Tibial nerve (tissue), 3 donors: Measurements from ENCODE around the gene NFE2L2.

Source experiments
- CTCF ChIP-seq, 5 experiments: fragments of 200-600 bp in 3 of 5; fragments of 450-650 bp in 2 of 5; sonication (generic) in 3 of 5; IDR thresholded peaks; one replicate each; pipeline ENCODE4 v1.5.1; 2016 to 2019; ENCODE audit warnings: antibody characterized with exemption in 5 of 5, mild to moderate bottlenecking in 3 of 5, moderate library complexity in 2 of 5
- POLR2A ChIP-seq, 2 donors: fragments of 450-650 bp; IDR thresholded peaks; one replicate each; pipeline ENCODE4 v1.6.1; 2017; ENCODE audit warnings: antibody characterized with exemption in 2 of 2, mild to moderate bottlenecking in 2 of 2, moderate library complexity in 2 of 2

- TF ChIP-seq POLR2A (IDR thresholded peaks at IDR 0.05) = no peak
- TF ChIP-seq CTCF (IDR thresholded peaks at IDR 0.05) = no peak
Measured at GRCh38 chr2:177234267-177234666, 30.3 kb downstream of the NFE2L2 start.
